ENCODE results near the gene SBF1.

GRCh38 chr22:50467341-50467740, 7.5 kb downstream of the SBF1 start:
- TF ChIP-seq CTCF (IDR thresholded peaks at IDR 0.05): no peak
- TF ChIP-seq ZFX (IDR thresholded peaks at IDR 0.05; ENCODE audit: borderline replicate concordance): no peak

Data from 22Rv1 (cell line).